ENCODE results near the gene CST9. TPM values are rescaled to one million over a fixed set of nuclear protein-coding genes. Genes with fewer than 3 reads are reported as not detected.

CST9 gene
- total and polyA plus RNA-seq, 2 of the 13 experiments (the other 11 are each of a cell fraction or from before 2014, with no cell fraction given), result 0.07 TPM; not detected in 1

GRCh38 chr20:23637282-23638221 is 31.8 kb upstream of the CST9 start, which contains the start of gene CST3 (continued):
- TF ChIP-seq TFDP1 (CRISPR knock-in tag; IDR thresholded peaks at IDR 0.05; ENCODE audit: borderline replicate concordance) (peak; percentile 56; the same call in 1 of the 2 replicates), PAWR (CRISPR knock-in tag; IDR thresholded peaks at IDR 0.05; ENCODE audit: borderline replicate concordance) (peak; percentile 88; the same call in 1 of the 2 replicates), ZNF329 (CRISPR knock-in tag; IDR thresholded peaks at IDR 0.05; ENCODE audit: low read depth) (peak; percentile 83; the same call in 1 of the 2 replicates), ZNF558 (CRISPR knock-in tag; IDR thresholded peaks at IDR 0.05; ENCODE audit: borderline replicate concordance) (peak; percentile 98; the same call in 1 of the 2 replicates), ZNF275 (CRISPR knock-in tag; IDR thresholded peaks at IDR 0.05; ENCODE audit: borderline replicate concordance) (no peak; the same call in 1 of the 2 replicates), AHR (CRISPR knock-in tag; IDR thresholded peaks at IDR 0.05) (no peak; the same call in 1 of the 2 replicates), PITX1 (CRISPR knock-in tag; IDR thresholded peaks at IDR 0.05) (peak; percentile 71), ZNF225 (CRISPR knock-in tag; IDR thresholded peaks at IDR 0.05) (peak; percentile 99), PBX3 (CRISPR knock-in tag; IDR thresholded peaks at IDR 0.05; ENCODE audit: borderline replicate concordance) (0 out of 2 replicates have a peak, but pooled peaks have one; percentile 85), FOSL1 (CRISPR knock-in tag; IDR thresholded peaks at IDR 0.05; ENCODE audit: borderline replicate concordance) (no peak), ZNF839 (CRISPR knock-in tag; IDR thresholded peaks at IDR 0.05; ENCODE audit: borderline replicate concordance) (peak; percentile 81; the same call in 1 of the 2 replicates), HBP1 (CRISPR knock-in tag; IDR thresholded peaks at IDR 0.05; ENCODE audit: low read depth) (peak; percentile 75; the same call in 1 of the 2 replicates), RFX3 (CRISPR knock-in tag; IDR thresholded peaks at IDR 0.05) (0 out of 2 replicates have a peak, but pooled peaks have one; percentile 30), ZNF510 (CRISPR knock-in tag; IDR thresholded peaks at IDR 0.05; ENCODE audit: low read depth) (no peak), NONO (IDR thresholded peaks at IDR 0.05) (no peak), NONO (CRISPR knock-in tag; conservative IDR thresholded peaks at IDR 0.05) (peak; percentile 98), ZNF800 (CRISPR knock-in tag; IDR thresholded peaks at IDR 0.05) (peak; percentile 81; the same call in 1 of the 2 replicates), ZNF672 (CRISPR knock-in tag; IDR thresholded peaks at IDR 0.05) (0 out of 2 replicates have a peak, but pooled peaks have one; percentile 89), STAG1 (CRISPR knock-in tag; IDR thresholded peaks at IDR 0.05) (no peak; the same call in 1 of the 2 replicates), CEBPG (CRISPR knock-in tag; IDR thresholded peaks at IDR 0.05) (no peak), PHB2 (IDR thresholded peaks at IDR 0.05; ENCODE audit: partially characterized antibody) (no peak), NFRKB (IDR thresholded peaks at IDR 0.05) (no peak), MYNN (CRISPR knock-in tag; IDR thresholded peaks at IDR 0.05; ENCODE audit: low read depth) (no peak; the same call in 1 of the 2 replicates)

Data from HepG2 (cell line).